Large intestine (tissue), 3 donors: ENCODE measurements around the gene TGM3. TPM values are rescaled to one million over a fixed set of nuclear protein-coding genes. Genes with fewer than 3 reads are reported as not detected.

Experiments
- DNase-seq, 2 donors: peaks; one replicate each; pipeline versions ENCODE4 v3.0.0 to v3.0.0-alpha.2; 2013
- H3K27ac ChIP-seq: one replicate; pipeline ENCODE4 v1.5.1; 2013; ENCODE audit warnings: low read length
- H3K27me3 ChIP-seq: 2 replicates; pipeline ENCODE4 v1.6.1; 2013; ENCODE audit warnings: low read length; ENCODE audit not compliant: control insufficient read depth, insufficient read depth
- H3K36me3 ChIP-seq: 2 replicates; pipeline ENCODE4 v1.6.1; 2013; ENCODE audit warnings: low read length; ENCODE audit not compliant: control insufficient read depth, insufficient read depth
- H3K4me1 ChIP-seq: one replicate; pipeline ENCODE4 v1.6.1; 2013; ENCODE audit warnings: low read length; ENCODE audit not compliant: control insufficient read depth, insufficient read depth
- H3K4me3 ChIP-seq: one replicate; pipeline ENCODE4 v1.5.1; 2013; ENCODE audit warnings: low read length
- H3K9me3 ChIP-seq: one replicate; pipeline ENCODE4 v1.6.1; 2013; ENCODE audit warnings: mild to moderate bottlenecking, low read depth, low read length, moderate library complexity; ENCODE audit not compliant: control insufficient read depth
- WGBS: methylation state at CpG from one replicate; pipeline ENCODE4 v1.1.5; 2013; ENCODE audit warnings: low lambda C conversion rate; ENCODE audit not compliant: insufficient coverage; 5-methylcytosine and 5-hydroxymethylcytosine counted together
- polyA plus RNA-seq: library from polyadenylated mRNA; unstranded; fragments of 120-200 nt; gene quantifications from one replicate; pipeline ENCODE4 v1.2.1, GENCODE V29; 2013

TGM3 gene
- polyA plus RNA-seq, 1 donor = 0.25 TPM

DNA sequence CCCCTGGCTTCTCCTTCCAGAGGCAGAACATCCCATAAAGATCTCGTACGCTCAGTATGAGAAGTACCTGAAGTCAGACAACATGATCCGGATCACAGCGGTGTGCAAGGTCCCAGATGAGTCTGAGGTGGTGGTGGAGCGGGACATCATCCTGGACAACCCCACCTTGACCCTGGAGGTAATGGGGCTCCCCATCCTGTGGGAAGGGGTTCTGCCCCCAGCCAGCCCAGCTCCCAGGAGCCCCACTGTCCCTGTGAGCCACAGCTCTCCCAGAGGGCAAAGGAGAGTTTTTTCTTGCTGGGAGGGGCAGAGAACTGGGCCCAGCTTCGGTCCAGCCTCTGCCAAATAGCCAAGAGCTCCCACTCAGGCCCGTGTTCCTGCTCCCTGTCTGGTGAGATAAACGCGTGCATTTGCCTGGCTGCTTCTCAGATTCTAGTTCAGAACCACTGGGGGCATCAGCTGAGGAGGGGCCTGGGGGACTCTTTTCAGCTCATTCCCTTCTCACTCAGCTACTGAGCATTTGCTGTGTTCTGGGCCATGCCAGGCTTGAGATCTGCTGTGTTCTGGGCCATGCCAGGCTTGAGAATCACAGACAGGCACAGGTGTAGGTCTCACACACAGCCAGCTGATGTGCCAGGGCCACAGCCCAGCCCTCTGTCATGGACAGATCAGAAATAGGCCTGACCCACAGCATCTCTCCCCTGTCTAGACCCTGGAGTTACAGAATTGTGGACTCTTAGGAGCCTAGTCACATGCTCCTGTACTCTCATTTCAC lies 39.5 kb downstream of the TGM3 start:
- H3K27ac ChIP-seq = no peak overlapping the region
- peaks cover 4% of the 10 kb centered on the region for H3K27me3 ChIP-seq
- no CpG with 5 or more reads among the region's 9 CpGs for WGBS
- no peak overlapping the region for H3K4me3 ChIP-seq
- peaks cover 4% of the 10 kb centered on the region for H3K4me1 ChIP-seq
- DNase-seq = no peak
- H3K36me3 ChIP-seq = no peaks in the 10 kb centered on the region
- no peaks in the 10 kb centered on the region for H3K9me3 ChIP-seq

GRCh38 chr20:2336471-2336870 lies 40.7 kb downstream of the TGM3 start:
- H3K4me1 ChIP-seq = no peaks in the 10 kb centered on the region
- WGBS = no CpG with 5 or more reads among the region's 4 CpGs
- H3K4me3 ChIP-seq = no peak overlapping the region
- H3K27ac ChIP-seq = no peak overlapping the region
- no peak for DNase-seq
- H3K27me3 ChIP-seq = peaks cover 4% of the 10 kb centered on the region
- H3K9me3 ChIP-seq = no peaks in the 10 kb centered on the region
- H3K36me3 ChIP-seq = no peaks in the 10 kb centered on the region

DNA sequence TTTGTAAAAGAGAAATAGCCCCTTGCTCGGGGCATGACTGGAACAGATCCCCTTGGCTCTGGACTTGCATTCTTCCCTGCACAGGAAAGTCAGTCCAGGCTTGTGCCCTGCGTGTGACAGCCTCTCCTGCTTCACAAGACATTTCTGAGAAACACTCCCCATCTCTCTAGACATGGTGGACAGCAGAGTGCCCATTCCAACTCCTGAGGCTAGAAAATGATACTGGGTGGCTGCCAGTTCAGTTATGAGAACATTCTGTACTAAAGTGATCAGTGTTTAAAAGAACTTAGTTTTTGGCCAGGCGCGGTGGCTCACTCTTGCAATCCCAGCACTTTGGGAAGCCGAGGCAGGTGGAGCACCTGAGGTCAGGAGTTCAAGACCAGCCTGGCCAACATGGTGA lies 41.3 kb downstream of the TGM3 start:
- Histone ChIP-seq H3K9me3 (no peaks in the 10 kb centered on the region), H3K27me3 (peaks cover 4% of the 10 kb centered on the region), H3K36me3 (no peaks in the 10 kb centered on the region), H3K4me3 (no peak overlapping the region), H3K4me1 (no peaks in the 10 kb centered on the region), H3K27ac (no peak overlapping the region)
- WGBS = no CpG with 5 or more reads among the region's 5 CpGs
- no peak for DNase-seq

GRCh38 chr20:2338411-2339066 lies 42.7 kb downstream of the TGM3 start:
- no peak overlapping the region for H3K27ac ChIP-seq

GRCh38 chr20:2340136-2340535 lies 44.3 kb downstream of the TGM3 start:
- WGBS = no CpG with 5 or more reads among the region's 11 CpGs
- Histone ChIP-seq H3K27ac (no peak overlapping the region), H3K4me1 (no peaks in the 10 kb centered on the region), H3K4me3 (no peak overlapping the region), H3K9me3 (no peaks in the 10 kb centered on the region), H3K36me3 (no peaks in the 10 kb centered on the region), H3K27me3 (no peaks in the 10 kb centered on the region)
- no peak for DNase-seq

More at GRCh38 chr20:2338411-2339066, 42.7 kb downstream of the TGM3 start:
- DNase-seq = no peak
- peaks cover 4% of the 10 kb centered on the region for H3K27me3 ChIP-seq
- H3K4me1 ChIP-seq = no peaks in the 10 kb centered on the region
- H3K36me3 ChIP-seq = no peaks in the 10 kb centered on the region
- no CpG with 5 or more reads among the region's 5 CpGs for WGBS
- H3K9me3 ChIP-seq = no peaks in the 10 kb centered on the region
- no peak overlapping the region for H3K4me3 ChIP-seq

DNA sequence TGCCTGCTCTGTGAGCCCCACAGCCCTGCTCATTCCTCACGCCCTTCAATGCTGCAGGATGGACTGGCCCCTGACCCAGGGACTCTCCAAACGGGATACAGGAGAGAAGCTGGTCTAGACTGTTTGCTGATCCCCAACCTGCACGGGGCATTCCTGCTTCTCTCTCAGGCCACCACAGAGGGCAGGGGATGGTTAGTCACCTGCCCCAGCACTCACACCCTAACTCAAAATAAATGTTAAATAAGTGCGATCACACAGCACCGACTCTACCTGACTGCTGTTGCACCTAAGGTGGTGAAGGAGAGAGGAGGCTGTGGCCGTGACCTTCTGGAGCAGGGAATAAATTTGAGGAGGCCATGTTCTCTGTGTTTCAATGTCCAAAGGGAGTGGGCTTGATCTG lies 45.0 kb downstream of the TGM3 start:
- Histone ChIP-seq H3K9me3 (no peaks in the 10 kb centered on the region), H3K4me1 (no peaks in the 10 kb centered on the region), H3K27me3 (no peaks in the 10 kb centered on the region), H3K27ac (no peak overlapping the region), H3K4me3 (no peak overlapping the region), H3K36me3 (no peaks in the 10 kb centered on the region)
- no CpG with 5 or more reads among the region's 6 CpGs for WGBS
- DNase-seq = no peak

GRCh38 chr20:2341336-2341735 lies 45.5 kb downstream of the TGM3 start:
- 83% methylated on average over 1 of the region's 7 CpGs for WGBS
- no peaks in the 10 kb centered on the region for H3K27me3 ChIP-seq
- no peaks in the 10 kb centered on the region for H3K4me1 ChIP-seq
- no peak overlapping the region for H3K27ac ChIP-seq
- DNase-seq = no peak
- no peaks in the 10 kb centered on the region for H3K9me3 ChIP-seq
- no peaks in the 10 kb centered on the region for H3K36me3 ChIP-seq
- H3K4me3 ChIP-seq = no peak overlapping the region

GRCh38 chr20:2342243-2342642 lies 46.4 kb downstream of the TGM3 start:
- peak in 1 of 2 donors; percentile 24 for DNase-seq
- no peak overlapping the region for H3K27ac ChIP-seq
- H3K4me3 ChIP-seq = no peak overlapping the region
- H3K27me3 ChIP-seq = no peaks in the 10 kb centered on the region
- no peaks in the 10 kb centered on the region for H3K36me3 ChIP-seq
- no CpG with 5 or more reads among the region's 3 CpGs for WGBS
- no peaks in the 10 kb centered on the region for H3K4me1 ChIP-seq
- H3K9me3 ChIP-seq = no peaks in the 10 kb centered on the region

GRCh38 chr20:2346188-2346587 lies 50.4 kb downstream of the TGM3 start:
- no CpG with 5 or more reads among the region's 3 CpGs for WGBS

GRCh38 chr20:2348336-2348735 lies 52.5 kb downstream of the TGM3 start:
- WGBS = no CpG with 5 or more reads among the region's 5 CpGs
- Histone ChIP-seq H3K9me3 (no peaks in the 10 kb centered on the region), H3K36me3 (no peaks in the 10 kb centered on the region)

More at GRCh38 chr20:2346188-2346587, 50.4 kb downstream of the TGM3 start:
- no peak for DNase-seq
- Histone ChIP-seq H3K36me3 (no peaks in the 10 kb centered on the region), H3K4me3 (no peak overlapping the region), H3K27ac (no peak overlapping the region), H3K4me1 (no peaks in the 10 kb centered on the region), H3K9me3 (no peaks in the 10 kb centered on the region), H3K27me3 (peaks cover 2% of the 10 kb centered on the region)

More at GRCh38 chr20:2348336-2348735, 52.5 kb downstream of the TGM3 start:
- Histone ChIP-seq H3K27ac (no peak overlapping the region), H3K4me3 (no peak overlapping the region), H3K27me3 (peaks cover 2% of the 10 kb centered on the region), H3K4me1 (no peaks in the 10 kb centered on the region)
- DNase-seq = no peak
